ENCODE measurements around the gene RAB29. TPM values are rescaled to one million over a fixed set of nuclear protein-coding genes. Genes with fewer than 3 reads are reported as not detected.

RAB29 gene
- total RNA-seq, 1 donor from 2014 or later, result 10.0 TPM

DNA sequence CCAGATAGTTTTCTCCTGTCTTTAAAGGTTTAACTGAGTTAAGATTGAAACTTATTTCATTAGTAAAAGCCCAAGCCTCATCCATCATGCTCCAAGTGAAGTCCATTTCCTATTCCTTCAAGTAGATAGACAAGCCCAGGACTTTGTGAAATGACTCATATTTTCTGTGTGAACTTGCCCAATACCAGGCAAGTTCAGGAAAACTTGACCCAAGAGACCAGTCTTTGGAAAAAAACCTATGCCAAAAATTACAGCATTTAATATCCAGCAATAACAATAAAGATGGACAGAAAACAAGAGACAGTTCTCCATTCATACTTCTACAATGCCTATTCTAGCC is 405 bp upstream of the RAB29 start:
- peak overlapping the region; percentile 90 for H3K4me3 ChIP-seq (ENCODE audit: low read depth, low read length)
- no peak for TF ChIP-seq CTCF (conservative IDR thresholded peaks at IDR 0.05; ENCODE audit: low read depth, low read length)
- no peak for DNase-seq (ENCODE audit: low read depth)

- no peak for DNase-seq (ENCODE audit: low read depth)
- peak overlapping the region; percentile 90 for H3K4me3 ChIP-seq (ENCODE audit: low read depth, low read length)
- no peak for TF ChIP-seq CTCF (conservative IDR thresholded peaks at IDR 0.05; ENCODE audit: low read depth, low read length)
These were observed 876 bp downstream of the RAB29 start for GRCh38 chr1:205774198-205775014.

DNA sequence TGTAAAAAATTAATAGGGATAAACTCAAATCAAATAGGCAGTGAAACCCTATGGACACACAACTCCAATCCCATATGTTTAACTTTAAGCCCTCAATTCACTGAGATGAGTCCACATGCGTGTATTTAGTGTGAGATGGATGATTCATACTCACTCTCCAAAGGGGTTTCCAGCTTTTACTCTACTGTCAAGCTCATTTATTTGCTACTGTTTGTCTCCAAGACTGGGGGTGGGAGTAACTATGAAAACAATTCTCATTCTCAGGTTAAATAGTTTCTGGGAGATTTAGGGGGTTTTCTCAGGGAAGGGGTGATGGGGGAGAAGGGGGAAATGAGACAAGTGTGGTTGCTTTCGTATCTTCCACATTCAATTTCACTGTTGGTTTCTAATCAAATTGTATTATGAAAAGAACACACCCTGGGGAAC is 2.7 kb downstream of the RAB29 start:
- no peak overlapping the region for H3K4me3 ChIP-seq (ENCODE audit: low read depth, low read length)
- TF ChIP-seq CTCF (conservative IDR thresholded peaks at IDR 0.05; ENCODE audit: low read depth, low read length), result no peak
- no peak for DNase-seq (ENCODE audit: low read depth)

GRCh38 chr1:205770618-205771017 is 4.7 kb downstream of the RAB29 start:
- no peak for DNase-seq (ENCODE audit: low read depth)
- no peak overlapping the region for H3K4me3 ChIP-seq (ENCODE audit: low read depth, low read length)
- TF ChIP-seq CTCF (conservative IDR thresholded peaks at IDR 0.05; ENCODE audit: low read depth, low read length), result no peak

GRCh38 chr1:205769641-205770365 is 5.5 kb downstream of the RAB29 start:
- TF ChIP-seq CTCF (conservative IDR thresholded peaks at IDR 0.05; ENCODE audit: low read depth, low read length), result no peak
- DNase-seq (ENCODE audit: low read depth), result no peak
- H3K4me3 ChIP-seq (ENCODE audit: low read depth, low read length), result no peak overlapping the region

DNA sequence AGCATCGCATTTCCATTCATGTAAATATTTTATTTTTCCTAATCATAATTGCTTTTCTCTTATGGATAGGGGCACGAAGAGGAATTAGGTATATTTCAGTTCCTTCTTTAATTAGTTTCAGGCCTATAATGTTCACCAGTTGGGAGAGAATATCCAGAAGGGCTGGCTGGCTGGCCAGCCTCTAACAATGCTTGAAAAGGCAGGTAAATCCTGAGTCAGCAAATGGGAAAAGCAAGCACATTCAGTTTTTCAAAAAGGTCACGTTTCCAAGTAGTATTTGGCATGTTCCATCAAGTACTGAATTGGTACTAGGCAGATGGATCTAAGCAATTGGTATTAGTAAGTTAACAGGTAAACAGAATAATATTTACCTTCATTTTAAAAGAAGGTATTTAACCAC is 8.0 kb downstream of the RAB29 start:
- no peak for TF ChIP-seq CTCF (conservative IDR thresholded peaks at IDR 0.05; ENCODE audit: low read depth, low read length)
- no peak for DNase-seq (ENCODE audit: low read depth)

More for the DNA sequence above, 8.0 kb downstream of the RAB29 start:
- no peak overlapping the region for H3K4me3 ChIP-seq (ENCODE audit: low read depth, low read length)

Data from epithelial cell of proximal tubule (primary cell).